IgD-negative memory B cell (primary cell): ENCODE data around the gene B4GALT5. TPM values are rescaled to one million over a fixed set of nuclear protein-coding genes. Genes with fewer than 3 reads are reported as not detected.
A peak's percentile ranks its signal among the peaks of the same experiment; 100 is the strongest.
"Not testable (repeated sequence)": the region's sequence is repeated elsewhere in the genome, so short reads cannot be mapped to it uniquely, and the experiment has no call there.

ENCODE experiments used
- H3K27ac Mint-ChIP-seq, 3 donors: one replicate each; pipeline ENCODE4 v1.8.0; 2020 to 2022; ENCODE audit warnings: mild to moderate bottlenecking in 3 of 3, mixed read lengths in 3 of 3, moderate library complexity in 1 of 3
- H3K27me3 Mint-ChIP-seq: one replicate; pipeline ENCODE4 v1.8.0; 2021; ENCODE audit warnings: mixed read lengths
- H3K36me3 Mint-ChIP-seq: one replicate; pipeline ENCODE4 v1.8.0; 2020; ENCODE audit warnings: mild to moderate bottlenecking, mixed read lengths
- H3K4me1 Mint-ChIP-seq, 3 donors: one replicate each; pipeline ENCODE4 v1.8.0; 2020 to 2022; ENCODE audit warnings: mixed read lengths in 3 of 3, mild to moderate bottlenecking in 1 of 3
- H3K4me3 Mint-ChIP-seq, 4 donors: one replicate each; pipeline ENCODE4 v1.8.0; 2020 to 2022; ENCODE audit warnings: mild to moderate bottlenecking in 4 of 4, mixed read lengths in 4 of 4, moderate library complexity in 3 of 4
- H3K9me3 Mint-ChIP-seq, 3 donors: one replicate each; pipeline ENCODE4 v1.8.0; 2020 to 2021; ENCODE audit warnings: mixed read lengths in 3 of 3, mild to moderate bottlenecking in 1 of 3
- polyA plus RNA-seq: library from polyadenylated mRNA; unstranded; fragments of 300-500 nt; fragmentation: Illumina TruSeq; gene quantifications from one replicate; pipeline ENCODE4 v1.2.3, GENCODE V29; 2021

Gene B4GALT5
- polyA plus RNA-seq, 1 donor from 2014 or later, result 0.48 TPM

DNA sequence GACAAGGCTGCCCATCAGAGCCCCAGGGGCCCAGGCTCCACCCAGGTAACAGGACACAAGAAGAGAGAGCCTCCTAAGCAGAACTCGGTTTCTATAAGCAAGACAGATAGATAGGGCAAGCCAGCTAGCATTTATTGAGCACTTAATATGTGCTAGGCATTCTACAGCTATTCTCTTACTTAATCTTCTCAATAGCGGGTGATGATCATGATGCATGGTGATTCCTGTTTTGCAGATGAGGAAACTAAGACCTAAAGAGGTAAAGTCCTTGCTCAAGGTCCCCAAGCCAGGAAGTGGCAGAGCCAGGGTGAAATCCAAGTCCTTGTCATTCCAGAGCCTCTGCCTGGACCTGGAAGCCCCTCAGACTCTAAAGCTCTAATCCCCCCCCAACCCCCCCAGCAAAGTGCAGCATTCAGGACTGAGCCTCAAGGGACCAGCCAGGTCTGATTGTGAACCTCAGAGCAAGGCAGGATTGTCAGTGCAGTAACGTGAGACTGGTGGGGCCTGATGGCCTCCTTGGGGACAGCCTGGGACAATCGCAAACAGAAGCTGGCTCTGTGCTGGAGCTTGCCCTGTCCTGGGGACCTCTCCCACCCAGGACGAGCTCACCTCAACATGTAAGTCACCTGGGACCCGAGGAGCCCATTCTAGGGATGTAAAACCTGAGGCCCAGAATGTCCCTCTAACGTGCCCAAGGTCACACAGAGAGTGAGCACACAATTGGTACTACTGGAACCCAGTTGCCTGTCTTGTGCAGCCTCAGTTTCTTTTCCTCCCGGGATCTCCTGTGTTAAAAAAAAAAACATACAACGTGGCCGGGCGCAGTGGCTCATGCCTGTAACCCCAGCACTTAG lies 97.3 kb downstream of the B4GALT5 start:
- no peaks in the 10 kb centered on the region for H3K36me3 Mint-ChIP-seq
- no peaks in the 10 kb centered on the region for H3K9me3 Mint-ChIP-seq
- H3K4me1 Mint-ChIP-seq, result peaks cover 0 to 7% (median 2%) of the 10 kb centered on the region in 3 donors
- no peak overlapping the region for H3K4me3 Mint-ChIP-seq
- peak overlapping the region in 1 of 3 donors; percentile 85 for H3K27ac Mint-ChIP-seq
- H3K27me3 Mint-ChIP-seq, result peaks cover 2% of the 10 kb centered on the region

DNA sequence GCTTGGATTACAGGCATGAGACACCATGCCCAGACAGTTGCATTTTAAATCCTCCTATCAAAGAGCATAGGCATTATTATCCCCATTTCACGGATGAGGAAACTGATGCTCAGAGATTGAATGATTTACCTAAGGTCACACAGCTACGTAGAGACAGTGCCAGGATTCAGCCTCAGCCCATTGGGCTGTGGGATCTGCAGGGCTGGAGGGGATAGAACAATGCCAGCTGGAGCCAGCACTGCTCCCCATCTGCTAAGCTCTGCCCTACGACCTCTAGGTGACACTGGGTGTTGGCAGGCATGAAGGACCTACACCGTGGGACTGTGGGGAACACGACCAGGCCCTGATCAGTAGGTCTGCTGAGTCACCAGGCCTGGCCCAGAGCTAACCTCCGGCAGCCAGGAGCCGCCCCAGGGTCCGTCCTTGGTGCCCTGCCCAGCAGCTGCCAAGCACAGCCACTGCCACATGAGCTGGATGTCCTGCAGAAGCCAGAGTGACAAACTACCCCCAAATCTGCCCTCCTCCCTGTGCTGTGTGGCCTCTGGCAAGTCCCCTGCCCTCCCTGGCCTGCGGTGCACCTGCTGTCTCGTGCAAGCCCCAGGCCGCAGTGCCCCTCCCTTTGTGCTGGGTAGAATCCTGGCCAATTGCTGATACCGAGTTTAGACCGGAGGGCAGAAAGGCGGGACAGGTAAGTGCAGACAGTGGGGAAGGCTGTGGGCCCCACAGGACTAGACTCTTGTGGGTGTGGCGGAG lies 98.1 kb downstream of the B4GALT5 start:
- no peaks in the 10 kb centered on the region for H3K9me3 Mint-ChIP-seq
- H3K27me3 Mint-ChIP-seq, result peaks cover 4% of the 10 kb centered on the region
- H3K4me3 Mint-ChIP-seq, result no peak overlapping the region
- peak overlapping the region in 1 of 3 donors; percentile 85 for H3K27ac Mint-ChIP-seq
- peaks cover 0 to 6% (median 4%) of the 10 kb centered on the region in 3 donors for H3K4me1 Mint-ChIP-seq
- H3K36me3 Mint-ChIP-seq, result no peaks in the 10 kb centered on the region

DNA sequence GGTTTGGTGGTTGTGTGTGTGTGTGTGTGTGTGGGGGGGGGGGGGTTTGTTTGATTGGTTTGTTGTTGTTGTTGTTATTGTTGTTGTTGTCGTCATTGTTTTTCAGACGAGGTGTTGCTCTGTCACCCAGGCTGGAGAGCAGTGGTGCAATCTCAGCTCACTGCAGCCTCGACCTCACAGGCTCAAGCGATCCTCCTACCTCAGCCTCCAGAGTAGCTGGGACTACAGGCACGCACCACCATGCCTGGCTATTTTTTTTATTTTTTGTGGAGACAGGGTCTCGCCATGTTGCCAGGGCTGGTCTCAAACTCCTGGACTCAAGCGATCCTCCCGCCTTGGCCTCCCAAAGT lies 98.7 kb downstream of the B4GALT5 start:
- H3K4me1 Mint-ChIP-seq, H3K27me3 Mint-ChIP-seq, H3K9me3 Mint-ChIP-seq, H3K4me3 Mint-ChIP-seq, H3K27ac Mint-ChIP-seq, H3K36me3 Mint-ChIP-seq: not testable (repeated sequence)

DNA sequence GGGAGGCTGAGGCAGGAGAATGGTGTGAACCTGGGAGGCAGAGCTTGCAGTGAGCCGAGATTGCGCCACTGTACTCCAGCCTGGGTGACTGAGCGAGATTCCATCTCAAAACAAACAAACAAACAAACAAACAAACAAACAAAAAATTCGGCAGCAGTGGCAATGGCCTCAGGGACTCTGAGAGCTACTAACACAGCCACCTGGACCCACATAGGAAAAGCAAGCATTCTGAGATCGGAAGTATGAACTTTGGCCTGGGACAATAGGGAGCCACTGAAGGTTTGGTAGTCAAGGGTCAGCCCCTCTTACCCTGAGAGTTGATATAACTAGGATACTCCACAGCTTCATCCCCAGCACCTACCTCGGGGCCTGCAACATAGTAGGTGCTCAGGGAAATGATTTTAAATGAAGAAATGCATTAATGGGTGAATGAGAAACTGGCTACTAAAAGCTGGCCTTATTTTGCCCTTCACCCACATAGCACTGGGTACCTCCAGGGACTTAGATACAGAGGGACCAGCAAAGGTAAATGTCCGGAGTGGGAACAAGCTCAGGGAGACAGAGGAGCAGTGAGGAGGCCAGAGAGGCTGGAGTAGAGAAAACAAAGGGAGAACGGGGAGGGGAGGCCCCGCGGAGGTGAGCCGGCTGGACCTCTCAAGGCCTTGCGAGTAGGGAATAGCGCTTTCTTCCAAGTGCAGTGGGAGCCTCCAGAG lies 99.2 kb downstream of the B4GALT5 start:
- H3K27ac Mint-ChIP-seq, result peak overlapping the region in 1 of 3 donors; percentile 35
- no peaks in the 10 kb centered on the region for H3K9me3 Mint-ChIP-seq

DNA sequence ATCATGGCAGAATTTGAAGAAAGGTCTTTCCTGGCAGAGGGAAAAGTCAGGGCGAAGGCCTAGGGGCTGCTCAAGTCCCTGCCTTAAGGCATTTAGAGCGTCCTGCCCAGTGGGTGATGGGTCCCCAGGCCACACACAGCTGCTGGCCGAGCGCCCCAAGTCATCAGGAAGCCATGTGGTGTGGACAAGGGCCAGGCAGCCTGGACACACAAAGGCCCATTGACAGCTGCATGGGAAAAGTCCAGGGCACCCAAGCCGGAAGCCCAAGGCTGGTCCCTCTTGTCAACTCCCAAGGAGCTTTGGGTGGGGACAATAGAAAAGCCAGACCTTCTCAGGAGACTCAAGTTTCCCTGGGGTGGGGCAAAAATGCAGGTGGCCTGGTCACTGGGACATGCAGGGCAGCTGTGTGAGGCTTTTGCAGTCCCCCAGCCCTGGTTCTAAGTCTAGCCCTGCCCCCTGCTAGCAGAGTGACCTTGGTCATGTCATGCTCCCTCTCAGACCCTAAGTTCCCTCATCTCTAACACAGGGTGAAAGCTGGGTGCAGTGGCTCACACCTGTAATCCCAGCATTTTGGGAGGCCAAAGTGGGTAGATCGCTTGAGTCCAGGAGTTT lies 101.4 kb downstream of the B4GALT5 start:
- H3K4me1 Mint-ChIP-seq, result peaks cover 5 to 11% (median 6%) of the 10 kb centered on the region in 3 donors
- H3K36me3 Mint-ChIP-seq, result no peaks in the 10 kb centered on the region
- H3K4me3 Mint-ChIP-seq, result no peak overlapping the region
- no peaks in the 10 kb centered on the region for H3K9me3 Mint-ChIP-seq
- peaks cover 17% of the 10 kb centered on the region for H3K27me3 Mint-ChIP-seq
- no peak overlapping the region for H3K27ac Mint-ChIP-seq

More for the DNA sequence above, 99.2 kb downstream of the B4GALT5 start:
- Mint-ChIP-seq H3K4me1 (peaks cover 0 to 6% (median 5%) of the 10 kb centered on the region in 3 donors), H3K4me3 (no peak overlapping the region), H3K27me3 (peaks cover 7% of the 10 kb centered on the region), H3K36me3 (no peaks in the 10 kb centered on the region)

DNA sequence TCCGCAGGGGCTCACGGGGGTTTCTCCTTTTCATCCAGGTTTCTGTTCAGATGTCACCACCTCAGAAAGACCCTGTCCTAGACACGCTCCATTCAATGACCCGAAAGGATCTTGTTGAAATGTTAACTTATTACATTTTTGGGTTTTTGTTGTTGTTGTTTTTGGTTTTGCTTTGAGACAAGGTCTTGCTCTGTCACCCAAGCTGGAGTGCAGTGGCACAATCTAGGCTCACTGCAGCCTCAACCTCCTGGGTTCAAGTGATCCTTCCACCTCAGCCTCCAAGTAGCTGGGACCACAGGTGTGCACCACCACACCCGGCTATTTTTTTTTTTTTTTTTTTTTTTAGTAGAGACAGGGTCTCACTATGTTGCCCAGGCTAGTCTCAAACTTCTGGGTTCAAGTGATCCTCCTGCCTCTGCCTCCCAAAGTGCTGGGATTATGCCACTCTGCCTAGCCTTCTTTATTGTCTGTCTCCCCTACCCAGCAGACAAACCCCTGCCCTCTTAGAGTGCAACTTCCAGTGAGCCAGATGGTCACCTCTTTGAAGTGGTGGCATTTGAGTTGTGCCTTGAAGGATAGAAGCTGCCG lies 102.0 kb downstream of the B4GALT5 start:
- not testable (repeated sequence) for H3K9me3 Mint-ChIP-seq, H3K36me3 Mint-ChIP-seq
- peaks cover 17% of the 10 kb centered on the region for H3K27me3 Mint-ChIP-seq
- peak overlapping the region in 1 of 3 donors; percentile 6 for H3K27ac Mint-ChIP-seq
- peaks cover 5 to 11% (median 5%) of the 10 kb centered on the region in 3 donors for H3K4me1 Mint-ChIP-seq
- peak overlapping the region in 2 of 4 donors; percentile 16 to 78 for H3K4me3 Mint-ChIP-seq

DNA sequence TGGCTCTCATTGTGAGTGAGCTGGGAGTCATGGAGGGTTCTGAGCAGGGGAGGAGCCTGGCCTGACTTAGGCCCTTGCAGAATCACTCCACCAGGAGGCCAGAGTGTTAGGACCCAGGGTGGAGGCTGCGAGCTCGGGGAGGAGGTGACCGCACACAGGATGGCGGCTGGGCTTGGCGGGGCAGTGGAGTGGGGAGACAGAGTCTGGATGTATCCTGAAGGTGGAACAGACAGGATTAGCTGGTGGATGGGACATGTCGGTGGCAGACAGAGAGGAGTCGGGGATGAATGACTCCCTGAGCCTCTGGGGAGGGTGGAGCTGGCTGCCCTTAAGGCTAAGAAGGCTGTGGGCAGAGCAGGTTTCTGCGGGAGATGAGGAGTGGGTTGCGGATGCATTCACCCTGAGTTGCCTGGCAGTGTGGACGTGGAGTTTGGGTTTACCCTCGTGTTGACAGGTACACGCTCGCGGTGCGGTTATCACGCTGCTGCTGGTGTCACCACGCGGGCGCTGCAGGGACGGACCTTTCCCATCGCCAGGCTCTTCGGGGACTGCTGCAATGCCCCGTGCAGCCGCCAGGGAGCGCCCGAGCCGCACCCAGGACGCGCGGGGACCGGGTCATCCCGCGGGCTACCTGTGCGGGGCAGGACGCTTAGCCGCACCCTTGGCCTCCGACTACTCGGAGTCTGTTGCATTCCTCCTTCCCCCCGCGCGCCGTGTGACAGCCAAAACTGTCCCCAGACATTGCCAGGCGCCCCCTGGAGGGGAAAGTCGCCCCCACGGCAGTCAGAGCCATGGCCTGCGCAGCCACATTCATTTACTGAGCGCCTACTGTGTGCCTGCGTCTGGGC lies 102.8 kb downstream of the B4GALT5 start:
- peaks cover 5 to 11% (median 5%) of the 10 kb centered on the region in 3 donors for H3K4me1 Mint-ChIP-seq
- H3K27ac Mint-ChIP-seq, result peak overlapping the region in 2 of 3 donors; percentile 6 to 87
- no peaks in the 10 kb centered on the region for H3K36me3 Mint-ChIP-seq
- H3K27me3 Mint-ChIP-seq, result peaks cover 17% of the 10 kb centered on the region
- peak overlapping the region in 2 of 4 donors; percentile 78 to 84 for H3K4me3 Mint-ChIP-seq
- H3K9me3 Mint-ChIP-seq, result no peaks in the 10 kb centered on the region

DNA sequence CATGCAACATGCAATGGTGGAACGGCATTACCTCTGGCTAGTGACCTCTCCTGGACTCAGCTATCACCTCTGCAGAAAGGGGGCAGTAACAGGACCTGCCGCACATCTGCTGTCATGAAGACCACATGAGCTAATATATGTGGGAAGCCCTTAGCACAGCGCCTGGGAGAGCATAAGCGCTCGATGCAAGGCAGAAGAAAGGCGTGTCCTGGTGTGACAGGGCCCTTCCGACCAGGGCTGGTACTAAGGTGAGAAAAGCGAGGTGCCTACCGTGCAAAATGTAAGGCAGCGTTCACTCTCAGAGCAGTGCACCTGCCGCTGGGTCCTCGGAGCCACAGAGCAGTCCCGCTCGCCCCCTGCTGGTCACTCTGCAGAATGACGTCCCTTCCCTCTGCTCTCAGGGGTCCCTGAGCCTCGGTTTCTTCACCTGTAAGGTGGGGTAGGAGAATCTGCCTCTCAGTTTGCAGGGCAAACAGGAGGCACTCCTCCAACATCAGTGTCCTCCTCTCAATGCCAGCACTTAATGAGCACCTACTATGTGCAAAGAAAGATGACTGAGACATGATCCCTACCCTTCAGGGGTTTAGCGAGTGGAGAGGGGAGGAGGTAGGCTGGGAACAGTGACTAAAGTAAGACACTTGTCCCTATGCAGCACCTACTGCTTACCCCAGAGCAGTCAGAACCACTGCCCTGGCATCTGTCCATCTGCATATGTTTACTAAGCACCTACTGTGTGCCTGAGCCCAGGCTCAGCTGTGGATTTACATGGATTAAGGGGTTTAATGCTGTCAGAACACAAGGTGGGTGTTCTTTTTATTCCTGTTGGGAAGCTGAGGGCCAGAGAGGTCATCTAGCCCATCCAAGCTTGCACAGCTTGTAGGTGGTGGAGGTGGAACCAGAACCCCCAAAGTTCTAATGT lies 104.7 kb downstream of the B4GALT5 start:
- Mint-ChIP-seq H3K36me3 (no peaks in the 10 kb centered on the region), H3K27ac (no peak overlapping the region), H3K9me3 (no peaks in the 10 kb centered on the region), H3K27me3 (peaks cover 23% of the 10 kb centered on the region), H3K4me3 (peak overlapping the region in 1 of 4 donors; percentile 79), H3K4me1 (peaks cover 5 to 11% (median 5%) of the 10 kb centered on the region in 3 donors)

DNA sequence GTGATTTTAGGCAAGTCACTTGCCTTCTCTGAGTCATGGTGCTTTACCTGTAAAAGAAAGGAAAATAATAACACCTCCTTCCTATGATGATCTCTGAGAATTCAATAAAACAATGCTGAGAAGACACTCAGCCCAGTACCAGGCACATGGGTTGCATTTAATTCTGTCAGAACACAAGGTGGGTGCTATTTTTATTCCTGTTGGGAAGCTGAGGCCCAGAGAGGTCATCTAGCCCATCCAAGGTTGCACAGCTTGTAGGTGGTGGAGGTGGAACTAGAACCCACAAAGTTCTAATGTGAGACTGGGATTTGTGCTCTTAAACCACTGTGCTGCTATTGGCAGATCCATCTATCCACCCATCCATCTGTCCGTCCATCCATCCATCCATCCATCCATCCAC lies 106.1 kb downstream of the B4GALT5 start:
- H3K9me3 Mint-ChIP-seq, result no peaks in the 10 kb centered on the region
- peaks cover 23% of the 10 kb centered on the region for H3K27me3 Mint-ChIP-seq
- H3K27ac Mint-ChIP-seq, result no peak overlapping the region
- H3K4me3 Mint-ChIP-seq, result no peak overlapping the region
- peaks cover 5 to 11% (median 5%) of the 10 kb centered on the region in 3 donors for H3K4me1 Mint-ChIP-seq
- H3K36me3 Mint-ChIP-seq, result no peaks in the 10 kb centered on the region

DNA sequence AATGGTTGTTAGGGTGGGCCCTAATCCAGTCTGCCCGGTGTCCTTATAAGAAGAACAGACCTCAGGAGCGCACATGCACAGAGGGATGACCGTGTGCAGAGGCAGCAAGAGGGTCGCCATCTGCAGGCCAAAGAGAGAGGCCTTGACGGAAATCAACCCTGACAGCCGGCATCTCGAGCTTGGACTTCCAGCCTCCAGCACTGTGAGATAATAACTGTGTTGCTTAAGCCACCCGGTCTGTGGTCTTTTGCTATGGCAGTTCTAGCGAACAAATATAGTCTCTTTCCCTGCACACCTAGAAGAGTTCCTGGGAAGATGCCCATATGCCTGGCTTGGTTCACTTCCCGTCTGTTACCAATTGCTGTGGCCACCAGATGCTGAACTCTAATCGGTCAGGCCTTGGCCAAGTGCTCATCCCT lies 110.5 kb downstream of the B4GALT5 start:
- Mint-ChIP-seq H3K9me3 (no peaks in the 10 kb centered on the region), H3K27ac (no peak overlapping the region), H3K36me3 (no peaks in the 10 kb centered on the region), H3K4me1 (peaks cover 0 to under 1% (median 0%) of the 10 kb centered on the region in 3 donors), H3K4me3 (no peak overlapping the region), H3K27me3 (peaks cover 13% of the 10 kb centered on the region)

DNA sequence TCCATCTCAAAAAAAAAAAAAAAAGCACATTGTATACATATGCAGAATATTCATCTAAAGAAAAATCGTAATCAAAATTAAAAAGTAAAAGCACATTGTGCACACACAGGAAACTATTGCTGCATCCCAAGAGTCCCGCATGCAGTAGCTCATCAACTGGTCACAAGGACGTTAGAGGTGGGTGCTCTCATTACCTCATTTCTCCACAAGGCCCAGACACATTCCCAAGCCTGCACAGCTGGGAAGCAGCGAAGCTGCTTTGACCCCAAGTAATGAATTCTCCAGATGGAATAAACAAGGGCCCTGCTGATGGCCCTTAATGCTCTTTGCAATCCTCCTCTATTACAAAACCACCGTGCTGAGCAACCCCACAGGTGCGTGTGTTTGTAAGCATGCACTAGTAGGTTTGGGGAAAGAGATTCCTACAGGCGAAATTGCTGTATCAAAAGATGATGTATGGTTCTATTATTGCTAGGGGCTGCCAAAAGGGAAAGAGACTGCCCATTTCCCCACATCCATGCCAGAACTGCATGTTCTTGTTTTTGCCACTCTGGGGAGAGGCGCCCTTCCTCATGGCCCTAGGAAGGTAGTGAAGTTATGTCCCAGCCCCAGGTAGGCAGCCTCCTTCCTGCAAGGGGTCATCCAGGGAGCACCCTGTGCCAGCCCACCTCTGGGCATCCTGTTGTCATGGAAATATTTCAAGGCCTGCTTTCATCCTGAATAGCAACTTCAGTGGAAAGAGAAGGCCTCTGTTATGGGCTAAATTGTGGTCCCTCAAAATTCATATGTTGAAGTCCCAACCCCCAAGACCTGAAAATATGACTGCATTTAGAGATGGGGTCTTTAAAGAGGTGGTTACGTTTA lies 111.1 kb downstream of the B4GALT5 start:
- Mint-ChIP-seq H3K27me3 (peaks cover 9% of the 10 kb centered on the region), H3K27ac (no peak overlapping the region), H3K36me3 (no peaks in the 10 kb centered on the region), H3K4me3 (no peak overlapping the region), H3K4me1 (peaks cover 0 to 3% (median under 1%) of the 10 kb centered on the region in 3 donors), H3K9me3 (no peaks in the 10 kb centered on the region)
